Measurements from ENCODE around the gene CTNNBL1. TPM values are rescaled to one million over a fixed set of nuclear protein-coding genes. Genes with fewer than 3 reads are reported as not detected.

The CTNNBL1 gene
- polyA plus RNA-seq, 1 of the 3 experiments (the other 2 are of a cell fraction): 29.5 TPM

DNA sequence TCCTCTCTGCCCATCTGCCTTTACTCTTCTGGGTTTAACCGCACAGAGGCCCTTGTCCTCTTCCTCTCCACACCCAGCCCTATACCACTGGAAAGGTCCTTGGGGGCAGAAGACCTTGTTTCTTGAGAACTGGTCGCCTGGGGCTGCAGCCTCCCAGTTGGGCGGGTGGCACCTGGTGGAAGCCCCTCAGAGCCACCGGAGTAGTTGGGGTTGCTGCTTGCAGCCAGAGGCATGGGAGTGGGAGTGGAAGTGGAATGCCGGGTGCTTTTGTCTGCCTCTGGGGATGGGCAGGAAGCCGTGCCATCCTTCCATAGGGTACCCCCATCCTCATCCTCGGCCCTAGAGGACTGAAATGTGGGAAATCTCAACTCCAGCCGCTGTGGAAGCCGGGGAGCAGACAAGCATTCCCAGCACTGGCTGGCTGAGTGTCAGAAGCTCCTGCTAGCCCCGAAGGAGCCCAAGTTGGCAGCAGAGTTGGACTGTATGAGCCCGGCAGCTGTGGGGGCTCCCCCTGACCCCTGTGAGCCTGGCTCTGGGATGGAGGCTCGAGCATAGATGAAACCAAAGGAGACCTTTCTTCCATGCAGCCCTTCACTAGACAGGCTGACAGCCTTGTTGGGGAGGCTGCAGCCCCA lies 210.3 kb downstream of the CTNNBL1 start:
- DNase-seq: no peak
- H3K27ac ChIP-seq (ENCODE audit: low read depth in 2 of 2, low read length in 1 of 2): no peak overlapping the region
- H3K36me3 ChIP-seq (replicated peaks in 1 of 2; ENCODE audit: control insufficient read depth in 1 of 2, insufficient read depth in 2 of 2, low read length in 1 of 2): no peaks in the 10 kb centered on the region
- ChIA-PET CTCF (interaction anchor here (0.8 to 3.3 kb wide), 5 partner anchors 12 to 84 kb away, joined by 3 to 33 read pairs (median 11); no protein-coding TSS in a partner anchor), POLR2A (no interaction called here)
- H3K79me2 ChIP-seq (ENCODE audit: insufficient read depth): no peaks in the 10 kb centered on the region
- no peak overlapping the region for H2AFZ ChIP-seq (ENCODE audit: low read depth)
- H3K4me2 ChIP-seq: no peak overlapping the region
- peaks cover 16 to 32% of the 10 kb centered on the region in 2 experiments; a peak in 2 of 4 replicates for H3K4me1 ChIP-seq (ENCODE audit: control insufficient read depth in 1 of 2, insufficient read depth in 2 of 2, low read depth in 1 of 2, low read length in 1 of 2)
- H3K9me2 ChIP-seq: no peaks in the 10 kb centered on the region
- no peaks in the 10 kb centered on the region for H3K27me3 ChIP-seq (ENCODE audit: insufficient read depth)
- no peak for TF ChIP-seq SMC3 (IDR thresholded peaks at IDR 0.05; ENCODE audit: low read depth, low read length)
- TF ChIP-seq RXRA (IDR thresholded peaks at IDR 0.05; ENCODE audit: borderline replicate concordance, low read depth): no peak
- WGBS (ENCODE audit: low lambda C conversion rate): 83% methylated on average over 8 of the region's 12 CpGs
- H4K20me1 ChIP-seq (ENCODE audit: insufficient read depth): no peaks in the 10 kb centered on the region
- H3K9ac ChIP-seq: no peak overlapping the region
- H3F3A ChIP-seq (replicated peaks; ENCODE audit: insufficient read depth): no peaks in the 10 kb centered on the region
- H3K4me3 ChIP-seq (ENCODE audit: low read depth in 2 of 2, low read length in 1 of 2): peak overlapping the region in 1 of 2 experiments; percentile 57; a peak in 1 of 4 replicates
- H3K9me3 ChIP-seq: no peaks in the 10 kb centered on the region

DNA sequence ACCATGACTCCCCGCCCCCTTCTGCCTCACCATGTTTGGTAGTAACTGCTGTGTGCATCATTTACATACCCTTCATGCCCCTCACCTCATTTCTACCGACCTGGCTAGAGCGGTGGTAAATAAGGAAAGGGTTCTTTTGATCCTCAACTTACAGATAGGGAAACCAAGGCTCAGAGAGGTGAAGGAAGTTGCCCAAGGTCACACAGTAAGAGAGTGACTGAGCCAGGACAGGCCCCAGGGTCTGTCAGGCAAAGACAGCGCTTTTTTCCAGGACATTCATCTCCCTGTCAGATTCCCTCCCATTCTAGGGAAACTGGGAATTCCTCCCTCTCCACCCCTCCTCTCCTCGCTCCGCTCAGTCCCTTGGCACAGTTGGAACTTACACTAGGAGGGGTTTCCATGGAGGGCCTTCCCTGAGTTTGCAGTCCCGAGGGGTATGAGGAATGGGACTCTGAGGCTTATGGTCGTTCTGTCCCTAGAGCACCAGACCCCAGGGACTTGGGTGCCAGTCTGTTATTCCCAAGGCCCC lies 211.1 kb downstream of the CTNNBL1 start:
- Histone ChIP-seq H3F3A (replicated peaks; ENCODE audit: insufficient read depth) (no peaks in the 10 kb centered on the region), H3K36me3 (replicated peaks in 1 of 2; ENCODE audit: control insufficient read depth in 1 of 2, insufficient read depth in 2 of 2, low read length in 1 of 2) (no peaks in the 10 kb centered on the region), H3K79me2 (ENCODE audit: insufficient read depth) (no peaks in the 10 kb centered on the region), H4K20me1 (ENCODE audit: insufficient read depth) (no peaks in the 10 kb centered on the region), H3K27me3 (ENCODE audit: insufficient read depth) (no peaks in the 10 kb centered on the region), H2AFZ (ENCODE audit: low read depth) (no peak overlapping the region), H3K4me2 (no peak overlapping the region), H3K4me1 (ENCODE audit: control insufficient read depth in 1 of 2, insufficient read depth in 2 of 2, low read depth in 1 of 2, low read length in 1 of 2) (peaks cover 14 to 32% of the 10 kb centered on the region in 2 experiments; a peak in 2 of 4 replicates), H3K9me2 (no peaks in the 10 kb centered on the region), H3K9me3 (no peaks in the 10 kb centered on the region), H3K27ac (ENCODE audit: low read depth in 2 of 2, low read length in 1 of 2) (no peak overlapping the region), H3K4me3 (ENCODE audit: low read depth in 2 of 2, low read length in 1 of 2) (no peak overlapping the region), H3K9ac (no peak overlapping the region)
- CTCF ChIA-PET: interaction anchor here (0.8 to 3.9 kb wide), 6 partner anchors 12 to 340 kb away, joined by 3 to 33 read pairs (median 11); no protein-coding TSS in a partner anchor
- TF ChIP-seq TAF1 (IDR thresholded peaks at IDR 0.05; ENCODE audit: borderline replicate concordance, low read depth, low read length) (no peak), EP300 (IDR thresholded peaks at IDR 0.05; ENCODE audit: borderline replicate concordance in 1 of 2, low read depth in 1 of 2, low read length in 1 of 2) (no peak), FOXJ3 (CRISPR knock-in tag; IDR thresholded peaks at IDR 0.05) (no peak), RCOR1 (IDR thresholded peaks at IDR 0.05; ENCODE audit: low read length) (no peak), RXRA (IDR thresholded peaks at IDR 0.05; ENCODE audit: borderline replicate concordance, low read depth) (no peak)
- POLR2A ChIA-PET: no interaction called here
- WGBS (ENCODE audit: low lambda C conversion rate): 95% methylated on average over 6 of the region's 8 CpGs
- no peak for DNase-seq

DNA sequence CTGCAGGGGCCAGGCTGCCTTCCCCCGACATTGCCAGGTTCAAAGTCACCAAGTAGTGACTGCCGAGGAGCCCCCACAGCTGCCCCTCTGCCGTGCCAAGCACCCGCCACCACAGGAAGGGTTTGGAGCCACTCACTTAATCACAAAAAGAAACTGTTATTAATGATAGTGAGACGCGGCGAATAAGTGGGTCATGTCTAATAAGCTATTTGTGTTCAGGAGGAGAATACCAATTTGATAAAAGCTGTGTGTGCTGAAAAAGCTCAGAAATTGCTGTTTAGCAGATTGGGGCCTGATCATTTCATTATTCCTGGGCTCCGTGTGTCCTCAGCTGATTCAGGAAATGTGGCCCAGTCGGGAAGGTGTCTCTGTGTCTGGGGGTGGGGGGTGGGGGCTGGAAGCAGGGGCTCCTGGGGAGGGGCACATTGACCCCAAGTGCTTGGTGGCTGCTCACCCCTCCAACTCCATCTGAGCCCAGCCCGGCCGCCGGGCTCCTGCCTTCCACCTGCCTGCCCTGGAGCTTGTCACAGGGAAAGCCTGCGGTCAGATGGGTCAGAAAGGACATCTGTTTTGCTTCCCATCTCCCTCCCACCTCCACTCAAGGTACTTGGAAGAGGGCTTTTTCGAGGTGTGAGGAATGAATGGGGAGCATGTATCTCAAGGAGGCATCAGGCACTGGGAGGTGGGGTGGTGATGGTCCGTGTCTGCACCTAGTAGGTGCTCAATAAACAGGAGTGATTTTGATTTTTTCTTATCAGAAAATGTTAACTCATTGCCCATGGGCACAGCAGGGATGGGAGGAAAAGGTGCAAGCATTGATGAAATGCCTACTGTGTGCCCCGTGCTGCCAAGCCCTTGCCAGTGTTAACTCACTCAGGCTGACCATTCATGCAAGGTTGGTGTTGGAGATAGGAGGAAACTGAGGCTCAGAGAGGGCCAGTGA lies 212.1 kb downstream of the CTNNBL1 start:
- H3K4me3 ChIP-seq (ENCODE audit: low read depth in 2 of 2, low read length in 1 of 2): no peak overlapping the region
- peak; percentile 61 for DNase-seq
- H4K20me1 ChIP-seq (ENCODE audit: insufficient read depth): no peaks in the 10 kb centered on the region
- ChIA-PET CTCF (interaction anchor here (0.8 to 3.9 kb wide), 7 partner anchors 11 to 341 kb away, joined by 3 to 33 read pairs (median 5); no protein-coding TSS in a partner anchor), POLR2A (no interaction called here)
- no peak overlapping the region for H3K27ac ChIP-seq (ENCODE audit: low read depth in 2 of 2, low read length in 1 of 2)
- H3K9me3 ChIP-seq: no peaks in the 10 kb centered on the region
- no peaks in the 10 kb centered on the region for H3K27me3 ChIP-seq (ENCODE audit: insufficient read depth)
- no peaks in the 10 kb centered on the region for H3F3A ChIP-seq (replicated peaks; ENCODE audit: insufficient read depth)
- no peak overlapping the region for H2AFZ ChIP-seq (ENCODE audit: low read depth)
- H3K36me3 ChIP-seq (replicated peaks in 1 of 2; ENCODE audit: control insufficient read depth in 1 of 2, insufficient read depth in 2 of 2, low read length in 1 of 2): no peaks in the 10 kb centered on the region
- 81% methylated on average over 14 of the region's 16 CpGs for WGBS (ENCODE audit: low lambda C conversion rate)
- no peak overlapping the region for H3K4me2 ChIP-seq
- peaks cover 14 to 32% of the 10 kb centered on the region in 2 experiments; a peak in 2 of 4 replicates for H3K4me1 ChIP-seq (ENCODE audit: control insufficient read depth in 1 of 2, insufficient read depth in 2 of 2, low read depth in 1 of 2, low read length in 1 of 2)
- H3K9ac ChIP-seq: no peak overlapping the region
- no peaks in the 10 kb centered on the region for H3K79me2 ChIP-seq (ENCODE audit: insufficient read depth)
- H3K9me2 ChIP-seq: no peaks in the 10 kb centered on the region
- no peak for TF ChIP-seq EZH2phosphoT487 (IDR thresholded peaks at IDR 0.05; ENCODE audit: borderline replicate concordance, low read depth)
- no peak for TF ChIP-seq RFX5 (IDR thresholded peaks at IDR 0.05; ENCODE audit: low read length)
- TF ChIP-seq JUND (IDR thresholded peaks at IDR 0.05): no peak
- TF ChIP-seq, protein P1, sequence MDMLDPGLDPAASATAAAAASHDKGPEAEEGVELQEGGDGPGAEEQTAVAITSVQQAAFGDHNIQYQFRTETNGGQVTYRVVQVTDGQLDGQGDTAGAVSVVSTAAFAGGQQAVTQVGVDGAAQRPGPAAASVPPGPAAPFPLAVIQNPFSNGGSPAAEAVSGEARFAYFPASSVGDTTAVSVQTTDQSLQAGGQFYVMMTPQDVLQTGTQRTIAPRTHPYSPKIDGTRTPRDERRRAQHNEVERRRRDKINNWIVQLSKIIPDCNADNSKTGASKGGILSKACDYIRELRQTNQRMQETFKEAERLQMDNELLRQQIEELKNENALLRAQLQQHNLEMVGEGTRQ (IDR thresholded peaks at IDR 0.05; ENCODE audit: borderline replicate concordance, low read depth, low read length): no peak
- no peak for TF ChIP-seq TEAD4 (IDR thresholded peaks at IDR 0.05; ENCODE audit: borderline replicate concordance, insufficient read depth)
- TF ChIP-seq GABPA (IDR thresholded peaks at IDR 0.05; ENCODE audit: low read depth): no peak
- TF ChIP-seq ELF1 (IDR thresholded peaks at IDR 0.05): no peak
- TF ChIP-seq NFIC (IDR thresholded peaks at IDR 0.05; ENCODE audit: borderline replicate concordance): no peak
- TF ChIP-seq FOXJ3 (CRISPR knock-in tag; IDR thresholded peaks at IDR 0.05): no peak
- no peak for TF ChIP-seq SIN3A (IDR thresholded peaks at IDR 0.05; ENCODE audit: borderline replicate concordance, low read depth, low read length)
- no peak for TF ChIP-seq POLR2AphosphoS5 (IDR thresholded peaks at IDR 0.05; ENCODE audit: low read depth, low read length)
- TF ChIP-seq, protein P2, sequence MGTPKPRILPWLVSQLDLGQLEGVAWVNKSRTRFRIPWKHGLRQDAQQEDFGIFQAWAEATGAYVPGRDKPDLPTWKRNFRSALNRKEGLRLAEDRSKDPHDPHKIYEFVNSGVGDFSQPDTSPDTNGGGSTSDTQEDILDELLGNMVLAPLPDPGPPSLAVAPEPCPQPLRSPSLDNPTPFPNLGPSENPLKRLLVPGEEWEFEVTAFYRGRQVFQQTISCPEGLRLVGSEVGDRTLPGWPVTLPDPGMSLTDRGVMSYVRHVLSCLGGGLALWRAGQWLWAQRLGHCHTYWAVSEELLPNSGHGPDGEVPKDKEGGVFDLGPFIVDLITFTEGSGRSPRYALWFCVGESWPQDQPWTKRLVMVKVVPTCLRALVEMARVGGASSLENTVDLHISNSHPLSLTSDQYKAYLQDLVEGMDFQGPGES (IDR thresholded peaks at IDR 0.05; ENCODE audit: low read depth, low read length): no peak

Measured in SK-N-SH (cell line).